22Rv1 (cell line): Measurements from ENCODE around the gene BORCS8.

Experiments used
- ZFX ChIP-seq: fragments of 450-650 bp; IDR thresholded peaks from 2 replicates; pipeline ENCODE4 v1.6.1; 2017; ENCODE audit warnings: antibody characterized with exemption, borderline replicate concordance
- TF ChIP-seq, protein P1 (sequence below): fragments of 450-650 bp; IDR thresholded peaks from 2 replicates; pipeline ENCODE4 v1.5.1; 2017; ENCODE audit warnings: mild to moderate bottlenecking

DNA sequence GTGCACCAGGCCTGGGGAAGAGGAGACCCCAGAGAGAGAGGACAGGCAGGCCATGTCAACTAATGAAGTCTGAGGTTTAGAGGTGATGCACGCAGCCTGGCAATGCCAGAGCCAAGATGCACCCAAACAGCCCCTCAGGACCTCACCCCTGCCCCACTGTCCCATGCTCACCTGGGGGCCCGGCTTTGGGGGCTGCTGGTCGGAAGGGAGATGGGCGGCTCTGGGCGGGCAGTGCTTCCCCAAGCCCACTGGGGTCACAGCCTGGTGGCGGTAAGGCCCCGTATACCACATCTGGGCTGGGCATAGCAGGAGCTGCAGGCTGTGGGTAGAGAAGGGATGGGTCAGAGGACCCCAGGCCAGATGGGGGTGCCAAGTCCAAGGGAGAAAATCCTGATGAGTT is 45.1 kb downstream of the BORCS8 start:
- TF ChIP-seq, protein P1, sequence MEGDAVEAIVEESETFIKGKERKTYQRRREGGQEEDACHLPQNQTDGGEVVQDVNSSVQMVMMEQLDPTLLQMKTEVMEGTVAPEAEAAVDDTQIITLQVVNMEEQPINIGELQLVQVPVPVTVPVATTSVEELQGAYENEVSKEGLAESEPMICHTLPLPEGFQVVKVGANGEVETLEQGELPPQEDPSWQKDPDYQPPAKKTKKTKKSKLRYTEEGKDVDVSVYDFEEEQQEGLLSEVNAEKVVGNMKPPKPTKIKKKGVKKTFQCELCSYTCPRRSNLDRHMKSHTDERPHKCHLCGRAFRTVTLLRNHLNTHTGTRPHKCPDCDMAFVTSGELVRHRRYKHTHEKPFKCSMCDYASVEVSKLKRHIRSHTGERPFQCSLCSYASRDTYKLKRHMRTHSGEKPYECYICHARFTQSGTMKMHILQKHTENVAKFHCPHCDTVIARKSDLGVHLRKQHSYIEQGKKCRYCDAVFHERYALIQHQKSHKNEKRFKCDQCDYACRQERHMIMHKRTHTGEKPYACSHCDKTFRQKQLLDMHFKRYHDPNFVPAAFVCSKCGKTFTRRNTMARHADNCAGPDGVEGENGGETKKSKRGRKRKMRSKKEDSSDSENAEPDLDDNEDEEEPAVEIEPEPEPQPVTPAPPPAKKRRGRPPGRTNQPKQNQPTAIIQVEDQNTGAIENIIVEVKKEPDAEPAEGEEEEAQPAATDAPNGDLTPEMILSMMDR: no peak
- TF ChIP-seq ZFX: no peak
